ENCODE measurements around the gene SLC6A11.

Gene SLC6A11

DNA sequence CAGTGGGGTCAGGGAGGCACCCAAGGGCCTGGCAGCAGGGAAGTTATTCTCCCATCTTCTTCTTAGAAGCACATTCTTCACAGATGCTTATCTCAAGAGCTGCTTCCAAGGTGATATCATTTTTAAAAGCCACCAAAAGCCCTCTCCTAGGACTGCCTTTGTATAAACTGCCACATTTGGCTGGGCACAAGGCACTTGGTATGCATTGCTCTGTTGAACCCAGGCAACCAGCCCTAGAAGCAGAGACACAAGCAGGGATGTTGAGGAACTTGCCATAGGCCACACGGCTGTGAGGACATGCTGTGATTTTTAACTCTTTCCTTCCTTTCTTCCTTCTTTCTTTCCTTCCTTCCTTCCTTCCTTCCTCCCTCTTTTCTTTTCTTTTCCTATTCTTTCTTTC is 169.2 kb downstream of the SLC6A11 start:
- DNase-seq: no peak

- no peak for DNase-seq
Measured at GRCh38 chr3:10986592-10986991, 170.6 kb downstream of the SLC6A11 start.

DNA sequence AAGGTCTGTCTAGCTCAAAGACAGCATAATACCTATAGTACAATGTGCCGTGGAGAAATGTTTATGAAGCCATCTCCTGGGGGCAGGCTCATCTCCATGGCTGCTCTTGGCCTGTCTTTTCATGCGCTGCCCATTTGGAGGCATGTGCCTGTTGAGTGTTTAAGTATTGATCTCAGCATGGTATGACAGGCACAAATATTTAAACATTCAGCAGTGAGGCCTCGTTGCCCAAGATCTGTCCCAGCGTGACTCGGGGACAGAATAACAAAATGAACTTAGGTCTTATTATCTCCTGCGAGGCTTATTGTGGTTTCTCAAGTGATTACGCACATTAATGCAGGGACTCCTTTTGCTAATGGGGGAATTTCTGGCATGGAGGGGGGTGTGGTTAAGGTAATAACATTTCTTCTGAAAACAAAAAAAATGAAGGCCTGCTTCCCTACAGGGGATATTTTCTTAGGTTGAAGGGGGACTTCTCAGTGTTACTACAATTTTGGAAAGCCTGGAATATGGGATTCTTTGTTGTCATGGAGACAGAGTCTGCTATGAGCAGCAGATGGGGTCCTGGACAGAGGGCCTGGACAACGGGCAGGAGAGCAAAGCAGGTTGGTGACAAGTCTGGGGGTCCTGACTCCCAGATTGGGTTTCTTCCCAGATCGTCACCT is 172.1 kb downstream of the SLC6A11 start:
- DNase-seq: no peak

GRCh38 chr3:10988991-10989484 is 173.0 kb downstream of the SLC6A11 start:
- no peak for DNase-seq
